Keratinocyte (primary cell): ENCODE data around the gene ZNF407. TPM values are rescaled to one million over a fixed set of nuclear protein-coding genes. Genes with fewer than 3 reads are reported as not detected.

ENCODE experiments used
- DNase-seq: peaks from one replicate; pipeline ENCODE4 v3.0.0-alpha.2; 2011; ENCODE audit warnings: low read depth, missing footprints, low spot score
- FAIRE-seq: peaks from 2 replicates; lab custom pipeline; 2011; peaks lifted over from hg19 to GRCh38; lab: Jason Lieb, UNC
- H2AFZ ChIP-seq: 2 replicates; pipeline ENCODE4 v1.6.0; 2012; ENCODE audit warnings: low read length, control low read depth, inconsistent platforms; ENCODE audit not compliant: control insufficient read depth
- H3K27ac ChIP-seq: 2 replicates; pipeline ENCODE4 v1.5.1; 2011; ENCODE audit warnings: low read length; ENCODE audit not compliant: control insufficient read depth, insufficient read depth
- H3K27me3 ChIP-seq: 3 replicates; pipeline ENCODE4 v1.6.0; 2011; ENCODE audit warnings: low read length; ENCODE audit not compliant: control insufficient read depth, insufficient read depth; ENCODE audit errors: extremely low read depth
- H3K36me3 ChIP-seq, 2 experiments: 2 replicates in 1 of 2; 3 replicates in 1 of 2; pipeline ENCODE4 v1.5.1; 2011; ENCODE audit warnings: low read length in 2 of 2, mild to moderate bottlenecking in 1 of 2; ENCODE audit not compliant: control insufficient read depth in 2 of 2, insufficient read depth in 2 of 2; ENCODE audit errors: extremely low read depth in 1 of 2
- H3K4me1 ChIP-seq: 3 replicates; pipeline ENCODE4 v1.5.1; 2011; ENCODE audit warnings: low read length; ENCODE audit not compliant: control insufficient read depth, insufficient read depth; ENCODE audit errors: extremely low read depth
- H3K4me2 ChIP-seq: 3 replicates; pipeline ENCODE4 v1.6.0; 2011; ENCODE audit warnings: low read depth, low read length; ENCODE audit not compliant: control insufficient read depth, insufficient read depth; ENCODE audit errors: extremely low read depth
- H3K4me3 ChIP-seq, 3 experiments: fragments of 200-600 bp in 1 of 3; sonication (generic) in 1 of 3; 2 replicates in 2 of 3; 3 replicates in 1 of 3; pipeline ENCODE4 v1.5.1; 2011 to 2016; ENCODE audit warnings: low read length in 3 of 3, mild to moderate bottlenecking in 3 of 3, control low read depth in 2 of 3, inconsistent platforms in 1 of 3, low read depth in 1 of 3, mixed read lengths in 1 of 3, mixed run types in 1 of 3, moderate library complexity in 1 of 3; ENCODE audit not compliant: control insufficient read depth in 2 of 3, insufficient read depth in 2 of 3; ENCODE audit errors: extremely low read depth in 1 of 3
- H3K79me2 ChIP-seq: 2 replicates; pipeline ENCODE4 v1.6.0; 2012; ENCODE audit warnings: low read length; ENCODE audit not compliant: control insufficient read depth, insufficient read depth
- H3K9ac ChIP-seq: 3 replicates; pipeline ENCODE4 v1.6.0; 2011; ENCODE audit warnings: low read length; ENCODE audit not compliant: control insufficient read depth, insufficient read depth; ENCODE audit errors: extremely low read depth
- H3K9me1 ChIP-seq: 3 replicates; pipeline ENCODE4 v1.6.0; 2011; ENCODE audit warnings: low read length; ENCODE audit not compliant: control insufficient read depth, insufficient read depth; ENCODE audit errors: extremely low read depth
- H3K9me3 ChIP-seq: 2 replicates; pipeline ENCODE4 v1.5.1; 2012; ENCODE audit warnings: low read depth, low read length; ENCODE audit not compliant: control insufficient read depth
- H4K20me1 ChIP-seq: 3 replicates; pipeline ENCODE4 v1.6.0; 2011; ENCODE audit warnings: low read length; ENCODE audit not compliant: control insufficient read depth, insufficient read depth; ENCODE audit errors: extremely low read depth
- CTCF ChIP-seq, 3 experiments: IDR thresholded peaks in 1 of 3; conservative IDR thresholded peaks in 1 of 3; optimal IDR thresholded peaks in 1 of 3; 2 replicates in 2 of 3; 3 replicates in 1 of 3; pipeline versions ENCODE3 to v1.5.1; 2011; ENCODE audit warnings: low read length in 3 of 3, mild to moderate bottlenecking in 3 of 3, moderate library complexity in 2 of 3, control low read depth in 1 of 3, inconsistent platforms in 1 of 3; ENCODE audit not compliant: insufficient read depth in 2 of 3; ENCODE audit errors: extremely low read depth in 1 of 3
- EZH2 ChIP-seq: IDR thresholded peaks from one replicate; pipeline ENCODE4 v1.6.1; 2012; ENCODE audit warnings: inconsistent platforms, mild to moderate bottlenecking, low read length, moderate library complexity
- dilution Hi-C: fragments of 300-500 bp; cut with MboI; formaldehyde crosslinking; loops from one replicate; pipeline ENCODE4 v1.7.0; 2020; ENCODE audit warnings: low sequenced_read_pairs; ENCODE audit not compliant: extremely low pct_ligation_motif_present
- polyA plus RNA-seq, 5 experiments: library from polyadenylated mRNA; depleted of rRNA in 3 of 5; stranded (reverse) in 3 of 5; stranded (forward) in 1 of 5; unstranded in 1 of 5; fragments of >200 nt; gene quantifications; 1 replicate in 1 of 5; 2 replicates in 3 of 5; 3 replicates in 1 of 5; pipeline versions ENCODE4 v1.2.1 to v1.2.3, GENCODE V29; 2011 to 2012; ENCODE audit warnings: missing spikeins in 2 of 5, low read depth in 1 of 5, low replicate concordance in 1 of 5

The ZNF407 gene
- polyA plus RNA-seq, 1 donor (not counting 4 experiments of a cell fraction or from before 2014, with no cell fraction given): 3.8 TPM

DNA sequence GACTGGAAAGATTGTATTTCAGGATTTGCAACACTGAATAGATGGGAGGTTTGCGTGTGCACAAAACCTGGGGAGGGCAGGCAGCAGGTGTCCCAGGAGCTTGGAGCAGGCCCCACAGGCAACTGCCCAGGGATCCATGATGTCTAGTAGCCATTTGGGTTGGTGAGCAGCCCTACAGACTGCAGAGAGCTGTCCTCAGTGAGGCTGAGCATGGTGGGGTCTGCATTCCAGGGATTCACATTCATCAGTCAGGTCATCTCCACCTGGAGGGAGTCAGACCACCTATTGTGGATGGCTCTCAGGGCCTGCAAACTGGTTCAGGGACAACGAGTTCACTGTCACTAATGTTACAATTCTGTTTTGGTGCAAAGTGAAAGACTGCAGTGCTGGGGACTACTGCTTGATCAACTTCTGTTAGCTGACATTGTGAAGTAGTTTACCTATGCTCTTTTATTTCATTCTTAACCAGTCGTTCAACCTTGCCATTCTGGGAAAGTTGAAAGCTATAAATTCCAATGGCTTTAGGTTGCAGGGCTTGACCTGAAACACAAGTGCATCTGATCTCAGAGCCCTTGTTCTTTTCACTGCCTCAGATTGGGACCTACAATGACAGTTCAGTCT lies 222.6 kb downstream of the ZNF407 start:
- Histone ChIP-seq H3K79me2 (no peaks in the 10 kb centered on the region), H2AFZ (no peak overlapping the region), H3K36me3 (no peaks in the 10 kb centered on the region), H4K20me1 (no peaks in the 10 kb centered on the region), H3K27me3 (no peaks in the 10 kb centered on the region), H3K9me3 (no peaks in the 10 kb centered on the region), H3K4me3 (no peak overlapping the region), H3K27ac (no peak overlapping the region), H3K4me2 (no peak overlapping the region), H3K9me1 (no peaks in the 10 kb centered on the region), H3K9ac (no peak overlapping the region), H3K4me1 (no peaks in the 10 kb centered on the region)
- dilution Hi-C loops: no loop called here
- TF ChIP-seq EZH2: no peak
- TF ChIP-seq CTCF (optimal IDR thresholded peaks at IDR 0.05 in 1 of 3, IDR thresholded peaks at IDR 0.05 in 1 of 3, conservative IDR thresholded peaks at IDR 0.05 in 1 of 3; ENCODE audit: extremely low read depth in 1 of 3, insufficient read depth in 2 of 3, low read length in 3 of 3): no peak
- DNase-seq (no peak), FAIRE-seq (no peak)

GRCh38 chr18:74825460-74825859 lies 227.8 kb downstream of the ZNF407 start:
- Histone ChIP-seq H3K9me1 (no peaks in the 10 kb centered on the region), H3K27me3 (no peaks in the 10 kb centered on the region), H3K36me3 (no peaks in the 10 kb centered on the region), H3K4me1 (no peaks in the 10 kb centered on the region), H3K9ac (no peak overlapping the region), H3K4me2 (no peak overlapping the region), H3K79me2 (no peaks in the 10 kb centered on the region), H2AFZ (no peak overlapping the region), H3K4me3 (no peak overlapping the region), H4K20me1 (no peaks in the 10 kb centered on the region), H3K27ac (no peak overlapping the region), H3K9me3 (no peaks in the 10 kb centered on the region)
- TF ChIP-seq EZH2: no peak
- TF ChIP-seq CTCF (optimal IDR thresholded peaks at IDR 0.05 in 1 of 3, IDR thresholded peaks at IDR 0.05 in 1 of 3, conservative IDR thresholded peaks at IDR 0.05 in 1 of 3; ENCODE audit: extremely low read depth in 1 of 3, insufficient read depth in 2 of 3, low read length in 3 of 3): no peak
- dilution Hi-C loops: no loop called here
- DNase-seq (no peak), FAIRE-seq (no peak)
